K562 (cell line): ENCODE data around the gene CTF1. TPM values are rescaled to one million over a fixed set of nuclear protein-coding genes. Genes with fewer than 3 reads are reported as not detected.

Experiments used
- CBX5 ChIP-seq: IDR thresholded peaks from 2 replicates; pipeline ENCODE4 v1.6.1; 2014; ENCODE audit warnings: low read depth, borderline replicate concordance
- IRF2 ChIP-seq: sonication (generic); formaldehyde crosslinking; IDR thresholded peaks from 2 replicates; pipeline ENCODE4 v1.8.1; 2022; ENCODE audit warnings: mild to moderate bottlenecking, missing genetic modification reagents
- KLF13 ChIP-seq: fragments of 450-650 bp; IDR thresholded peaks from 2 replicates; pipeline ENCODE4 v1.6.1; 2016; ENCODE audit warnings: missing genetic modification characterization, low read depth, mild to moderate bottlenecking, missing compliant biosample characterization, moderate library complexity, borderline replicate concordance
- MCM2 ChIP-seq: fragments of 450-650 bp; IDR thresholded peaks from 2 replicates; pipeline ENCODE4 v1.6.1; 2017; ENCODE audit warnings: low read depth, mild to moderate bottlenecking
- MTA1 ChIP-seq: fragments of 450-650 bp; IDR thresholded peaks from 2 replicates; pipeline ENCODE4 v1.6.1; 2017; ENCODE audit warnings: borderline replicate concordance
- NFE2 ChIP-seq: IDR thresholded peaks from 2 replicates; pipeline ENCODE4 v1.6.1; 2014; ENCODE audit warnings: antibody characterized with exemption, low read depth
- NR2C2 ChIP-seq, 2 experiments: fragments of 200-800 bp in 1 of 2; sonication (Bioruptor generic) in 1 of 2; sonication (generic) in 1 of 2; formaldehyde crosslinking in 1 of 2; IDR thresholded peaks; 2 replicates each; pipeline versions ENCODE4 v1.6.1 to v1.8.0; 2016 to 2022; ENCODE audit warnings: mild to moderate bottlenecking in 1 of 2, missing compliant biosample characterization in 1 of 2, missing genetic modification characterization in 1 of 2, missing genetic modification reagents in 1 of 2
- POLR2AphosphoS5 ChIP-seq: IDR thresholded peaks from 2 replicates; pipeline ENCODE4 v1.6.1; 2011; ENCODE audit warnings: mild to moderate bottlenecking, low read depth, low read length, moderate library complexity; ENCODE audit not compliant: control insufficient read depth, insufficient read depth
- POLR3A ChIP-seq: IDR thresholded peaks from 2 replicates; pipeline ENCODE4 v1.6.1; 2011; ENCODE audit warnings: borderline replicate concordance, mild to moderate bottlenecking, moderate library complexity; ENCODE audit not compliant: insufficient read length, insufficient read depth; ENCODE audit errors: extremely low read depth
- ZNF174 ChIP-seq: fragments of 250-450 bp; sonication (Bioruptor Pico); IDR thresholded peaks from 2 replicates; pipeline ENCODE4 v1.4.0; 2020; ENCODE audit warnings: mild to moderate bottlenecking
- ZNF41 ChIP-seq: fragments of 250-450 bp; sonication (Bioruptor Pico); conservative IDR thresholded peaks from 2 replicates; pipeline ENCODE4 v1.4.0; 2020; ENCODE audit warnings: mild to moderate bottlenecking
- polyA plus RNA-seq, 8 experiments: library from polyadenylated mRNA; depleted of rRNA in 4 of 8; stranded (reverse) in 5 of 8; unstranded in 3 of 8; fragments of >200 nt; fragmentation: Nextera tagmentation in 2 of 8; fragmentation: Illumina TruSeq in 1 of 8; extraction: Ambion mirVana in 2 of 8; extraction: Trizol in 1 of 8; gene quantifications; 2 replicates each; pipeline versions ENCODE4 v1.2.1 to v1.2.3, GENCODE V29; 2011 to 2014; ENCODE audit warnings: inconsistent platforms in 1 of 8, missing spikeins in 1 of 8
- total RNA-seq, 7 experiments: library from RNA; depleted of rRNA in 6 of 7; stranded (reverse); fragments of >200 nt in 6 of 7; fragmentation: Illumina TruSeq in 2 of 7; extraction: Trizol in 2 of 7; gene quantifications; 2 replicates each; pipeline versions ENCODE4 v1.2.1 to v1.2.3, GENCODE V29; 2011 to 2021; ENCODE audit warnings: low replicate concordance in 1 of 7
- TF ChIP-seq, protein P1 (sequence below): fragments of 250-450 bp; sonication (Bioruptor Pico); IDR thresholded peaks from 2 replicates; pipeline ENCODE4 v1.5.0; 2021; ENCODE audit warnings: mild to moderate bottlenecking, borderline replicate concordance
- TF ChIP-seq, protein P2 (sequence below): fragments of 250-450 bp; sonication (Bioruptor Pico); IDR thresholded peaks from 2 replicates; pipeline ENCODE4 v1.4.0; 2020
- TF ChIP-seq, protein P3 (sequence below): sonication (generic); formaldehyde crosslinking; IDR thresholded peaks from 2 replicates; pipeline ENCODE4 v1.8.0; 2023; ENCODE audit warnings: mild to moderate bottlenecking, missing genetic modification reagents
- TF ChIP-seq, protein P4 (sequence below): fragments of 450-650 bp; IDR thresholded peaks from one replicate; pipeline ENCODE4 v1.6.1; 2018; ENCODE audit warnings: mild to moderate bottlenecking, moderate library complexity; ENCODE audit not compliant: partially characterized antibody
- TF ChIP-seq, protein P5 (sequence below): sonication (generic); formaldehyde crosslinking; IDR thresholded peaks from 2 replicates; pipeline ENCODE4 v1.8.0; 2022; ENCODE audit warnings: missing genetic modification reagents, mild to moderate bottlenecking, borderline replicate concordance

The CTF1 gene
- total and polyA plus RNA-seq, 9 of the 15 experiments (the other 6 are each of a cell fraction or from before 2014, with no cell fraction given): 0.24 to 2.5 (median 0.44) TPM

DNA sequence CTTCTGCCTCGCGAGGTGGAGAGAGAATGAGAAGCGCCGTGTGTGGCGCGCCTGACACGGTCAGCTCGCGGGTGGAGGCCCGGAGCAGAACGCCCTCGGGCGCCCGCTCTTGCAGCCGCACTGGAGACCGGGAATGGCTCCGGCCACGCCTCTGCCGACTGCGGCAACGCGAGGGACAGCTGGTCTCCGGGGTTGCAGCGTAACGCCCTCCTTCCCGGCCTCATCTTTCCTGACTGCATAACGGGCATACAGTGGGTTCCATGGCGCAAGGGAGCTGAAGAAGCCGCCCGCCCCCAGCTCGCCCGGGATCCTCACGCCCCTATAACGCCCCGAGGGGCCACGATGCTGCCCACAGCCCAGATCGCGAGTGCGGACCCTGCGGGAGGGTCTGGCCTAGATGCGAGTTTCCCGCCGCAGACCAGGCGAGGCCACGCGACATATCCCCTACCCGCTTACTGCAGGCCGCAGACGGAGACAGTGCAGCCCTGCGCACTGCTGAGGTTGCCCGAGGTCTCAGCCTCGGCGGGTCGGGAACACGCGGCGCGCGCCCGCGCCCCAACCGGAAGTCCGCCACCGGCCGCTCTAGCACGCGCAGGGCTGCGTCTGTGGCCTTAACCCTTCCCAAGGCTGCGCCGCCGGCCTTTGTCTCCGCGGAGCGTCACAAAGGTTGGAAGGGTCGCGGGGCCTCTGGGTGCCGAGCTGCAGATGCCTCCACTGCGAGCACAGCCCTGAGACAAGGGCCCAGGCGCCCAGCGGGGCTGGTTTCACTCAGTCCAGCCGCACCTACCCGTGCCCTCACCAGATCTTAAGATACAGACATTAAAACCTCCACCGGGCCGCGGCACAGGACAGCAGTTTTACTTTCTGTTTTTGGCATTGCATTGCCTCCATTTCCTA, 21.3 kb upstream of the CTF1 start (continued):
- TF ChIP-seq, protein P1, sequence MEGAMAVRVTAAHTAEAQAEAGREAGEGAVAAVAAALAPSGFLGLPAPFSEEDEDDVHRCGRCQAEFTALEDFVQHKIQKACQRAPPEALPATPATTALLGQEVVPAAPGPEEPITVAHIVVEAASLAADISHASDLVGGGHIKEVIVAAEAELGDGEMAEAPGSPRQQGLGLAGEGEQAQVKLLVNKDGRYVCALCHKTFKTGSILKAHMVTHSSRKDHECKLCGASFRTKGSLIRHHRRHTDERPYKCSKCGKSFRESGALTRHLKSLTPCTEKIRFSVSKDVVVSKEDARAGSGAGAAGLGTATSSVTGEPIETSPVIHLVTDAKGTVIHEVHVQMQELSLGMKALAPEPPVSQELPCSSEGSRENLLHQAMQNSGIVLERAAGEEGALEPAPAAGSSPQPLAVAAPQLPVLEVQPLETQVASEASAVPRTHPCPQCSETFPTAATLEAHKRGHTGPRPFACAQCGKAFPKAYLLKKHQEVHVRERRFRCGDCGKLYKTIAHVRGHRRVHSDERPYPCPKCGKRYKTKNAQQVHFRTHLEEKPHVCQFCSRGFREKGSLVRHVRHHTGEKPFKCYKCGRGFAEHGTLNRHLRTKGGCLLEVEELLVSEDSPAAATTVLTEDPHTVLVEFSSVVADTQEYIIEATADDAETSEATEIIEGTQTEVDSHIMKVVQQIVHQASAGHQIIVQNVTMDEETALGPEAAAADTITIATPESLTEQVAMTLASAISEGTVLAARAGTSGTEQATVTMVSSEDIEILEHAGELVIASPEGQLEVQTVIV (CRISPR knock-in tag): no peak
- TF ChIP-seq NR2C2 (CRISPR knock-in tag; IDR thresholded peaks at IDR 0.05) (0 out of 2 replicates have a peak, but pooled peaks have one; percentile 13), NR2C2 (tag; IDR thresholded peaks at IDR 0.05) (peak; percentile 90), ZNF174 (no peak), NFE2 (no peak), ZNF41 (CRISPR knock-in tag) (no peak), CBX5 (no peak; the same call in 1 of the 2 replicates), POLR3A (no peak), MTA1 (no peak), MCM2 (no peak), KLF13 (tag) (peak; percentile 62), IRF2 (no peak), POLR2AphosphoS5 (peak; percentile 89)
- TF ChIP-seq, protein P2, sequence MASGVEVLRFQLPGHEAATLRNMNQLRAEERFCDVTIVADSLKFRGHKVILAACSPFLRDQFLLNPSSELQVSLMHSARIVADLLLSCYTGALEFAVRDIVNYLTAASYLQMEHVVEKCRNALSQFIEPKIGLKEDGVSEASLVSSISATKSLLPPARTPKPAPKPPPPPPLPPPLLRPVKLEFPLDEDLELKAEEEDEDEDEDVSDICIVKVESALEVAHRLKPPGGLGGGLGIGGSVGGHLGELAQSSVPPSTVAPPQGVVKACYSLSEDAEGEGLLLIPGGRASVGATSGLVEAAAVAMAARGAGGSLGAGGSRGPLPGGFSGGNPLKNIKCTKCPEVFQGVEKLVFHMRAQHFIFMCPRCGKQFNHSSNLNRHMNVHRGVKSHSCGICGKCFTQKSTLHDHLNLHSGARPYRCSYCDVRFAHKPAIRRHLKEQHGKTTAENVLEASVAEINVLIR: no peak
- TF ChIP-seq, protein P3, sequence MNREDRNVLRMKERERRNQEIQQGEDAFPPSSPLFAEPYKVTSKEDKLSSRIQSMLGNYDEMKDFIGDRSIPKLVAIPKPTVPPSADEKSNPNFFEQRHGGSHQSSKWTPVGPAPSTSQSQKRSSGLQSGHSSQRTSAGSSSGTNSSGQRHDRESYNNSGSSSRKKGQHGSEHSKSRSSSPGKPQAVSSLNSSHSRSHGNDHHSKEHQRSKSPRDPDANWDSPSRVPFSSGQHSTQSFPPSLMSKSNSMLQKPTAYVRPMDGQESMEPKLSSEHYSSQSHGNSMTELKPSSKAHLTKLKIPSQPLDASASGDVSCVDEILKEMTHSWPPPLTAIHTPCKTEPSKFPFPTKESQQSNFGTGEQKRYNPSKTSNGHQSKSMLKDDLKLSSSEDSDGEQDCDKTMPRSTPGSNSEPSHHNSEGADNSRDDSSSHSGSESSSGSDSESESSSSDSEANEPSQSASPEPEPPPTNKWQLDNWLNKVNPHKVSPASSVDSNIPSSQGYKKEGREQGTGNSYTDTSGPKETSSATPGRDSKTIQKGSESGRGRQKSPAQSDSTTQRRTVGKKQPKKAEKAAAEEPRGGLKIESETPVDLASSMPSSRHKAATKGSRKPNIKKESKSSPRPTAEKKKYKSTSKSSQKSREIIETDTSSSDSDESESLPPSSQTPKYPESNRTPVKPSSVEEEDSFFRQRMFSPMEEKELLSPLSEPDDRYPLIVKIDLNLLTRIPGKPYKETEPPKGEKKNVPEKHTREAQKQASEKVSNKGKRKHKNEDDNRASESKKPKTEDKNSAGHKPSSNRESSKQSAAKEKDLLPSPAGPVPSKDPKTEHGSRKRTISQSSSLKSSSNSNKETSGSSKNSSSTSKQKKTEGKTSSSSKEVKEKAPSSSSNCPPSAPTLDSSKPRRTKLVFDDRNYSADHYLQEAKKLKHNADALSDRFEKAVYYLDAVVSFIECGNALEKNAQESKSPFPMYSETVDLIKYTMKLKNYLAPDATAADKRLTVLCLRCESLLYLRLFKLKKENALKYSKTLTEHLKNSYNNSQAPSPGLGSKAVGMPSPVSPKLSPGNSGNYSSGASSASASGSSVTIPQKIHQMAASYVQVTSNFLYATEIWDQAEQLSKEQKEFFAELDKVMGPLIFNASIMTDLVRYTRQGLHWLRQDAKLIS: peak; percentile 89
- TF ChIP-seq, protein P4, sequence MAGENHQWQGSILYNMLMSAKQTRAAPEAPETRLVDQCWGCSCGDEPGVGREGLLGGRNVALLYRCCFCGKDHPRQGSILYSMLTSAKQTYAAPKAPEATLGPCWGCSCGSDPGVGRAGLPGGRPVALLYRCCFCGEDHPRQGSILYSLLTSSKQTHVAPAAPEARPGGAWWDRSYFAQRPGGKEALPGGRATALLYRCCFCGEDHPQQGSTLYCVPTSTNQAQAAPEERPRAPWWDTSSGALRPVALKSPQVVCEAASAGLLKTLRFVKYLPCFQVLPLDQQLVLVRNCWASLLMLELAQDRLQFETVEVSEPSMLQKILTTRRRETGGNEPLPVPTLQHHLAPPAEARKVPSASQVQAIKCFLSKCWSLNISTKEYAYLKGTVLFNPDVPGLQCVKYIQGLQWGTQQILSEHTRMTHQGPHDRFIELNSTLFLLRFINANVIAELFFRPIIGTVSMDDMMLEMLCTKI: no peak
- TF ChIP-seq, protein P5, sequence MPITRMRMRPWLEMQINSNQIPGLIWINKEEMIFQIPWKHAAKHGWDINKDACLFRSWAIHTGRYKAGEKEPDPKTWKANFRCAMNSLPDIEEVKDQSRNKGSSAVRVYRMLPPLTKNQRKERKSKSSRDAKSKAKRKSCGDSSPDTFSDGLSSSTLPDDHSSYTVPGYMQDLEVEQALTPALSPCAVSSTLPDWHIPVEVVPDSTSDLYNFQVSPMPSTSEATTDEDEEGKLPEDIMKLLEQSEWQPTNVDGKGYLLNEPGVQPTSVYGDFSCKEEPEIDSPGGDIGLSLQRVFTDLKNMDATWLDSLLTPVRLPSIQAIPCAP (CRISPR knock-in tag): no peak; the same call in 1 of the 2 replicates
